ENCODE measurements around the gene SUFU. TPM values are rescaled to one million over a fixed set of nuclear protein-coding genes. Genes with fewer than 3 reads are reported as not detected.
A peak's percentile ranks its signal among the peaks of the same experiment; 100 is the strongest.

The SUFU gene
- total RNA-seq, 4 donors from 2014 or later = 5.0 to 8.9 (median 6.8) TPM

GRCh38 chr10:102611514-102612087, 107.8 kb downstream of the SUFU start:
- H3K27me3 ChIP-seq = no peaks in the 10 kb centered on the region
- no peaks in the 10 kb centered on the region for H3K9me3 ChIP-seq
- peaks cover 0 to 34% (median 6%) of the 10 kb centered on the region in 3 donors for H3K36me3 ChIP-seq
- H3K27ac ChIP-seq = peak overlapping the region; percentile 37 to 77 (median 65)
- no peak for DNase-seq
- H3K4me3 ChIP-seq = no peak overlapping the region
- H3K4me1 ChIP-seq = peaks cover 12 to 61% (median 48%) of the 10 kb centered on the region in 3 donors
- TF ChIP-seq CTCF (IDR thresholded peaks at IDR 0.05) (no peak), POLR2A (IDR thresholded peaks at IDR 0.05) (no peak)
- intact Hi-C loops (cut with DNase I) = no loop called here
- 53 to 62% methylated on average over 4 of the region's 4 CpGs for WGBS, 2 donors

- Histone ChIP-seq H3K36me3 (peaks cover 0 to 38% (median 6%) of the 10 kb centered on the region in 3 donors), H3K27me3 (no peaks in the 10 kb centered on the region), H3K4me3 (no peak overlapping the region), H3K4me1 (peaks cover 12 to 74% (median 56%) of the 10 kb centered on the region in 3 donors), H3K27ac (peak overlapping the region in 3 of 4 donors; percentile 61 to 82 (median 77)), H3K9me3 (no peaks in the 10 kb centered on the region)
- TF ChIP-seq POLR2A (IDR thresholded peaks at IDR 0.05) (no peak), CTCF (IDR thresholded peaks at IDR 0.05) (no peak)
- WGBS, 2 donors = 78 to 83% methylated on average over 6 to 8 of the region's 8 CpGs
- DNase-seq = no peak
- intact Hi-C loops (cut with DNase I) = no loop called here
Observed at GRCh38 chr10:102612964-102613275, 109.1 kb downstream of the SUFU start.

- no peak for TF ChIP-seq CTCF (IDR thresholded peaks at IDR 0.05)
- no peak for TF ChIP-seq POLR2A (IDR thresholded peaks at IDR 0.05)
- Histone ChIP-seq H3K4me3 (no peak overlapping the region), H3K4me1 (peaks cover 12 to 78% (median 56%) of the 10 kb centered on the region in 3 donors), H3K27me3 (no peaks in the 10 kb centered on the region), H3K9me3 (no peaks in the 10 kb centered on the region), H3K27ac (peak overlapping the region in 3 of 4 donors; percentile 61 to 82 (median 77)), H3K36me3 (peaks cover 0 to 41% (median 6%) of the 10 kb centered on the region in 3 donors)
- DNase-seq = no peak
- 91 to 100% methylated on average over 1 to 5 of the region's 7 CpGs for whole genome bisulfite sequencing, 2 donors
- intact Hi-C loops (cut with DNase I) = no loop called here
Observed at GRCh38 chr10:102613286-102613685, 109.5 kb downstream of the SUFU start.

- TF ChIP-seq POLR2A (IDR thresholded peaks at IDR 0.05) = no peak
- WGBS, 2 donors = 83 to 90% methylated on average over 1 to 5 of the region's 8 CpGs
- Histone ChIP-seq H3K9me3 (no peaks in the 10 kb centered on the region), H3K27me3 (no peaks in the 10 kb centered on the region), H3K36me3 (peaks cover 0 to 46% (median 6%) of the 10 kb centered on the region in 3 donors), H3K27ac (peak overlapping the region in 3 of 4 donors; percentile 61 to 82 (median 77)), H3K4me1 (peaks cover 12 to 78% (median 56%) of the 10 kb centered on the region in 3 donors), H3K4me3 (no peak overlapping the region)
- no peak for DNase-seq
- intact Hi-C loops (cut with DNase I) = no loop called here
Observed at GRCh38 chr10:102613785-102614184, 110.0 kb downstream of the SUFU start.

GRCh38 chr10:102614888-102615287, 111.1 kb downstream of the SUFU start:
- no peak for DNase-seq
- Histone ChIP-seq H3K27me3 (no peaks in the 10 kb centered on the region), H3K9me3 (no peaks in the 10 kb centered on the region), H3K4me1 (peaks cover 21 to 89% (median 65%) of the 10 kb centered on the region in 3 donors), H3K36me3 (peaks cover 0 to 57% (median 6%) of the 10 kb centered on the region in 3 donors), H3K27ac (peak overlapping the region in 2 of 4 donors; percentile 37 to 63), H3K4me3 (no peak overlapping the region)
- intact Hi-C loops (cut with DNase I) = no loop called here
- TF ChIP-seq POLR2A (IDR thresholded peaks at IDR 0.05) (no peak), CTCF (IDR thresholded peaks at IDR 0.05) (no peak)
- 88 to 97% methylated on average over 3 to 5 of the region's 5 CpGs for WGBS, 2 donors

Measured in esophagus squamous epithelium (tissue), 5 donors.